Upper lobe of left lung (tissue), 6 donors: Measurements from ENCODE around the gene SLITRK2. TPM values are rescaled to one million over a fixed set of nuclear protein-coding genes. Genes with fewer than 3 reads are reported as not detected.

Experiments
- ATAC-seq, 2 donors: fragments of 200-7000 bp; cut with Tn5 transposase; one replicate each; pipeline ENCODE4 v1.9.1; 2022; ENCODE audit warnings: mild to moderate bottlenecking in 2 of 2, moderate library complexity in 2 of 2; ENCODE audit not compliant: low FRiP score in 2 of 2
- DNase-seq, 2 donors: peaks; one replicate each; pipeline ENCODE4 v3.0.0-alpha.2; 2019 to 2020
- H3K27ac ChIP-seq, 4 donors: fragments of 200-600 bp; sonication (generic); one replicate each; pipeline ENCODE4 v1.5.1; 2016 to 2019
- H3K27me3 ChIP-seq, 4 donors: fragments of 200-600 bp; sonication (generic); one replicate each; pipeline ENCODE4 v1.5.1; 2017 to 2019
- H3K36me3 ChIP-seq, 4 donors: fragments of 200-600 bp; sonication (generic); one replicate each; pipeline ENCODE4 v1.5.1; 2016 to 2019
- H3K4me1 ChIP-seq, 4 donors: fragments of 200-600 bp; sonication (generic); one replicate each; pipeline ENCODE4 v1.5.1; 2018 to 2019
- H3K4me3 ChIP-seq, 4 donors: fragments of 200-600 bp; sonication (generic); one replicate each; pipeline ENCODE4 v1.5.1; 2017 to 2019; ENCODE audit warnings: mild to moderate bottlenecking in 2 of 4, moderate library complexity in 1 of 4
- H3K9me3 ChIP-seq, 4 donors: fragments of 200-600 bp; sonication (generic); one replicate each; pipeline ENCODE4 v1.5.1; 2018 to 2019
- EP300 ChIP-seq, 4 donors: sonication (generic); formaldehyde crosslinking; IDR thresholded peaks; one replicate each; pipeline ENCODE4 v1.5.1; 2017; ENCODE audit warnings: antibody characterized with exemption in 4 of 4, control low read depth in 2 of 4
- POLR2A ChIP-seq, 4 donors: fragments of 450-650 bp; IDR thresholded peaks; one replicate each; pipeline ENCODE4 v1.5.1; 2016 to 2017; ENCODE audit warnings: antibody characterized with exemption in 4 of 4, mild to moderate bottlenecking in 2 of 4
- POLR2AphosphoS5 ChIP-seq, 2 donors: sonication (generic); formaldehyde crosslinking; IDR thresholded peaks; one replicate each; pipeline ENCODE4 v1.5.1; 2017; ENCODE audit warnings: antibody characterized with exemption in 2 of 2
- WGBS, 2 donors: methylation state at CpG; one replicate each; pipeline ENCODE4 v1.1.5; 2017 to 2018; 5-methylcytosine and 5-hydroxymethylcytosine counted together
- total RNA-seq, 6 donors: library from RNA; depleted of rRNA in 4 of 6; stranded (reverse); fragments of >200 nt in 4 of 6; gene quantifications; one replicate each; pipeline versions ENCODE4 v1.1.0 to v1.2.1, GENCODE V29; 2016 to 2021
- TF ChIP-seq, protein P1 (sequence below), 6 experiments: fragments of 450-650 bp in 4 of 6; fragments of 200-600 bp in 2 of 6; sonication (generic) in 2 of 6; IDR thresholded peaks; one replicate each; pipeline ENCODE4 v1.5.1; 2016 to 2019; ENCODE audit warnings: antibody characterized with exemption in 6 of 6
- donor health status: DM: no; HTN: no; CAD: no; lungs with moderate emphysema.
- donor health status: DM: no; HTN: yes; CAD: no; lungs with severe emphysema.

Gene SLITRK2
- total RNA-seq, 6 donors from 2014 or later = under 0.01 to 1.00 (median 0.25) TPM

GRCh38 chrX:145816601-145817315, 871 bp upstream of the SLITRK2 start:
- peaks cover 0 to 9% (median 0%) of the 10 kb centered on the region in 4 donors for H3K4me1 ChIP-seq

DNA sequence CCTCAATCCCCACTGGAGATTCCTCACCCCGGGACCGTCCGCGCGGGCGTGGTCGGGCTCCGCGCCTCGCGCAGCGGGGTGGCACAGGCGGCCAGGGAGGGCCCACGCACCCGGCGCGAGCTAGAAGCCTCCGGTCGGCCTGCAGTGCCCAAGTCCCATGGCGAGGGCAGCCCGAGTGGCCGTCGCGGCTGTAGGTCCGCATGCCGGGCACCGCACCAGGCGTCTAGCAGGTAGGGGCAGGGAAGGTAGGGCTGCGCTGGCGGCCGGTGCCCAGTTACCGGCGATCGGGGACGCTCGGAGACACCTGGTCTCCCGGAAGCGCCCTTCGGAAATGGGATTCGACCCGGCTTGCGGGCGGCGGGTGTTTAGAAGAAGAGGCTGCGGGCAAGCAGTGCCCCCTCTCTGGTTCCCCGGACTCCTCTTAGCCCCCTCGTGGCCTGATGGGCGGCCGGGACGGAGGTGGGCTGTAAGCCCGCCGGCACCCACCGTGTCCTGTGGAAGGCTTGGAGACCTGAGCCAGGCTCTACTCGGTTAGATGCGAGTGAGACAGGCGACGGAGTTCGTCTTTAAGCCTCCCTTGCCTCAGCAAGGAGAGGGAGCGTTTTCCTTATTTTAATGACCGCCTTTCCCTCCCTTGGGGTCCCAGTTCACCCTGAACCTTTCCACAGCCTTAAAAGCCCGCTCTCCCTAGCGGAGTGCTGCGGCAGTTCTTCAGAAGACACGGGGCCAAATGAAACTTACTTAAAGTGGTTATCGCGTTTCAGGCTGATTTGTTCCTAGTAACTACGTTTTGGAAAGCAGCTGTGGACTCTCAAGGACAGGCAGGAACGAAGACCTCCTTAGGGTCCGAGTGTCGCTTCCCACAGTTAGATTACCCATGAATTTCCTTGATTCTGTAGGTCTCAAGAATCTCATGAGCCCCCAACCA, 821 bp downstream of the SLITRK2 start:
- peaks cover 0 to 9% (median 0%) of the 10 kb centered on the region in 4 donors for H3K4me1 ChIP-seq
- H3K27me3 ChIP-seq = peaks cover 0 to 14% (median 1%) of the 10 kb centered on the region in 4 donors
- no peak for ATAC-seq
- H3K36me3 ChIP-seq = no peaks in the 10 kb centered on the region
- H3K9me3 ChIP-seq = no peaks in the 10 kb centered on the region
- DNase-seq = peak in 1 of 2 donors; percentile 56
- H3K27ac ChIP-seq = no peak overlapping the region
- 8 to 39% methylated on average over 7 to 50 of the region's 70 CpGs for WGBS, 2 donors
- peak overlapping the region in 3 of 4 donors; percentile 30 to 43 (median 38) for H3K4me3 ChIP-seq
- TF ChIP-seq POLR2AphosphoS5 (IDR thresholded peaks at IDR 0.05) = no peak
- no peak for TF ChIP-seq EP300 (IDR thresholded peaks at IDR 0.05)
- TF ChIP-seq, protein P1, sequence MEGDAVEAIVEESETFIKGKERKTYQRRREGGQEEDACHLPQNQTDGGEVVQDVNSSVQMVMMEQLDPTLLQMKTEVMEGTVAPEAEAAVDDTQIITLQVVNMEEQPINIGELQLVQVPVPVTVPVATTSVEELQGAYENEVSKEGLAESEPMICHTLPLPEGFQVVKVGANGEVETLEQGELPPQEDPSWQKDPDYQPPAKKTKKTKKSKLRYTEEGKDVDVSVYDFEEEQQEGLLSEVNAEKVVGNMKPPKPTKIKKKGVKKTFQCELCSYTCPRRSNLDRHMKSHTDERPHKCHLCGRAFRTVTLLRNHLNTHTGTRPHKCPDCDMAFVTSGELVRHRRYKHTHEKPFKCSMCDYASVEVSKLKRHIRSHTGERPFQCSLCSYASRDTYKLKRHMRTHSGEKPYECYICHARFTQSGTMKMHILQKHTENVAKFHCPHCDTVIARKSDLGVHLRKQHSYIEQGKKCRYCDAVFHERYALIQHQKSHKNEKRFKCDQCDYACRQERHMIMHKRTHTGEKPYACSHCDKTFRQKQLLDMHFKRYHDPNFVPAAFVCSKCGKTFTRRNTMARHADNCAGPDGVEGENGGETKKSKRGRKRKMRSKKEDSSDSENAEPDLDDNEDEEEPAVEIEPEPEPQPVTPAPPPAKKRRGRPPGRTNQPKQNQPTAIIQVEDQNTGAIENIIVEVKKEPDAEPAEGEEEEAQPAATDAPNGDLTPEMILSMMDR (IDR thresholded peaks at IDR 0.05) = no peak
- no peak for TF ChIP-seq POLR2A (IDR thresholded peaks at IDR 0.05)

More at GRCh38 chrX:145816601-145817315, 871 bp upstream of the SLITRK2 start:
- 19 to 26% methylated on average over 17 to 20 of the region's 20 CpGs for WGBS, 2 donors
- Histone ChIP-seq H3K27me3 (peaks cover 0 to 14% (median 1%) of the 10 kb centered on the region in 4 donors), H3K27ac (no peak overlapping the region), H3K4me3 (peak overlapping the region in 3 of 4 donors; percentile 23 to 43 (median 30)), H3K36me3 (no peaks in the 10 kb centered on the region), H3K9me3 (no peaks in the 10 kb centered on the region)
- DNase-seq = no peak
- ATAC-seq = no peak
- TF ChIP-seq POLR2A (IDR thresholded peaks at IDR 0.05) (no peak), EP300 (IDR thresholded peaks at IDR 0.05) (no peak)
- TF ChIP-seq, protein P1 (IDR thresholded peaks at IDR 0.05) = no peak

GRCh38 chrX:145820825-145821224, 3.2 kb downstream of the SLITRK2 start:
- Histone ChIP-seq H3K4me1 (peaks cover 0 to 9% (median 0%) of the 10 kb centered on the region in 4 donors), H3K36me3 (no peaks in the 10 kb centered on the region), H3K27ac (no peak overlapping the region), H3K9me3 (no peaks in the 10 kb centered on the region), H3K4me3 (no peak overlapping the region), H3K27me3 (peaks cover 0 to 14% (median 1%) of the 10 kb centered on the region in 4 donors)
- TF ChIP-seq POLR2A (IDR thresholded peaks at IDR 0.05) = no peak
- TF ChIP-seq EP300 (IDR thresholded peaks at IDR 0.05) = no peak
- TF ChIP-seq, protein P1 (IDR thresholded peaks at IDR 0.05) = no peak
- TF ChIP-seq POLR2AphosphoS5 (IDR thresholded peaks at IDR 0.05) = no peak
- ATAC-seq (no peak), DNase-seq (no peak)
- WGBS, 2 donors = 43% methylated on average over 1 of the region's 1 CpG; no CpG with 5 or more reads in 1 of the 2 donors

DNA sequence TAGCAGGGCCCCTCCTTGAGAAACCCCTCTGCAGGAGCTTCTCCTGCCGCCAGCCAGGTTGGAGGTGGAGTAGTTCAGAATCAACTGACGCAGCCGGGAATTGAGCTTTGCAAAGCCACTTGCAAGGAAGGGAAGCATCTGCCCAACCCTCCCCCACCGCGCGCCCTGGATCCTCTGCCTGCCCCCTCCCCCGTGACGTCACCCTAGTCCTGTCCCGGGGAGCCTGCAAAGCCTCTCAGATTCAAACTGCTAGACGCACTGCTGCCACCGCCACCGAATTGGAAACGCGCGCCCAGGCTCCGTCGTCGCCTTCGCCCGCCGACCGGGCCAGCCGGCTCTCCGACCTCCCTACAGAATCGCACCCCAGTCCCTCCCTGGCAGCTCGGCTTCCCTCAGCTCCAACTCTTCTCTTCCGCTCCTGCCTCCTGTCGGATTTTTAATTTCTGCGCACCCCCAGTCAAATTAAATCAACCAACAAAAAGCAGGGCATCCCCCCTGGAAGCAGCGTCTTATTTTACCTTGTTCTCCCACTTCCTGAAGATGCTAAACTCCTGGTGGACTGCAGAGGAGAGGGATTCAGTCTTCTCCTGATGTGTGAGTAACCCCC, 3.8 kb downstream of the SLITRK2 start:
- H3K36me3 ChIP-seq = no peaks in the 10 kb centered on the region
- 23% methylated on average over 9 to 30 of the region's 30 CpGs for WGBS, 2 donors
- ATAC-seq (no peak), DNase-seq (peak in 1 of 2 donors; percentile 50)
- peaks cover 0 to 9% (median 0%) of the 10 kb centered on the region in 4 donors for H3K4me1 ChIP-seq
- TF ChIP-seq EP300 (IDR thresholded peaks at IDR 0.05) (no peak), POLR2AphosphoS5 (IDR thresholded peaks at IDR 0.05) (no peak), POLR2A (IDR thresholded peaks at IDR 0.05) (no peak)
- TF ChIP-seq, protein P1 (IDR thresholded peaks at IDR 0.05) = no peak
- no peaks in the 10 kb centered on the region for H3K9me3 ChIP-seq
- no peak overlapping the region for H3K27ac ChIP-seq
- no peak overlapping the region for H3K4me3 ChIP-seq
- peaks cover 0 to 14% (median 1%) of the 10 kb centered on the region in 4 donors for H3K27me3 ChIP-seq
